OCI-LY7 (cell line): ENCODE results near the gene PEX3. TPM values are rescaled to one million over a fixed set of nuclear protein-coding genes. Genes with fewer than 3 reads are reported as not detected.

ENCODE experiments used
- BruUV-seq: library from RNA; stranded (reverse); fragments of 400-500 nt; replicated peaks from 2 replicates; lab custom pipeline; 2021; lab: Mats Ljungman, UMichigan
- CTCF ChIA-PET: fragments of 300-600 bp; sonication (Branson Sonifier 250); formaldehyde crosslinking; loops from one replicate; lab custom pipeline; 2022; ENCODE audit warnings: antibody characterized with exemption; ENCODE audit not compliant: unreplicated experiment; lab: Charles Lee
- POLR2A ChIA-PET: fragments of 300-600 bp; sonication (Branson Sonifier 250); formaldehyde crosslinking; loops from one replicate; lab custom pipeline; 2022; ENCODE audit warnings: antibody characterized with exemption; lab: Charles Lee
- DNase-seq: peaks from one replicate; pipeline ENCODE4 v3.0.0-alpha.2; 2015; ENCODE audit warnings: low spot score
- H2AFZ ChIP-seq: fragments of 200-600 bp; sonication (generic), shearing (Covaris generic); 2 replicates; pipeline ENCODE4 v1.6.1; 2014; ENCODE audit warnings: mild to moderate bottlenecking, antibody characterized with exemption, low read length, moderate library complexity
- H3K27ac ChIP-seq: fragments of 200-600 bp; sonication (generic); 2 replicates; pipeline ENCODE4 v1.5.1; 2014; ENCODE audit warnings: mixed run types, low read depth, mild to moderate bottlenecking, moderate library complexity, low read length, inconsistent platforms; ENCODE audit not compliant: poor library complexity, severe bottlenecking
- H3K36me3 ChIP-seq: fragments of 200-600 bp; sonication (generic); 2 replicates; pipeline ENCODE4 v1.6.1; 2014; ENCODE audit warnings: mild to moderate bottlenecking, antibody characterized with exemption, low read length, moderate library complexity, mixed read lengths; ENCODE audit not compliant: insufficient read depth
- H3K4me1 ChIP-seq: fragments of 200-600 bp; sonication (generic); 2 replicates; pipeline ENCODE4 v1.5.1; 2014; ENCODE audit warnings: mild to moderate bottlenecking, low read length; ENCODE audit not compliant: insufficient read depth, poor library complexity, severe bottlenecking
- H3K4me2 ChIP-seq: fragments of 200-600 bp; sonication (generic); 2 replicates; pipeline ENCODE4 v1.6.1; 2014; ENCODE audit warnings: mild to moderate bottlenecking, low read length
- H3K4me3 ChIP-seq: fragments of 200-600 bp; sonication (generic); 2 replicates; pipeline ENCODE4 v1.5.1; 2014; ENCODE audit warnings: mild to moderate bottlenecking, low read depth, low read length; ENCODE audit not compliant: poor library complexity, severe bottlenecking
- H3K79me2 ChIP-seq: fragments of 200-600 bp; sonication (generic); 2 replicates; pipeline ENCODE4 v1.6.1; 2016; ENCODE audit warnings: low read depth, mild to moderate bottlenecking, low read length, moderate library complexity, mixed read lengths; ENCODE audit not compliant: insufficient read depth
- H3K9me2 ChIP-seq: fragments of 200-600 bp; sonication (generic); 2 replicates; pipeline ENCODE4 v1.6.1; 2016; ENCODE audit warnings: mild to moderate bottlenecking, low read length, mixed read lengths; ENCODE audit not compliant: insufficient read depth
- H3K9me3 ChIP-seq: fragments of 200-600 bp; sonication (generic); 2 replicates; pipeline ENCODE4 v1.6.1; 2014; ENCODE audit warnings: mild to moderate bottlenecking, mixed run types, low read length, mixed read lengths
- H4K20me1 ChIP-seq: fragments of 200-600 bp; sonication (generic); 2 replicates; pipeline ENCODE4 v1.6.1; 2014; ENCODE audit warnings: mild to moderate bottlenecking, antibody characterized with exemption, low read length, moderate library complexity, mixed read lengths; ENCODE audit not compliant: insufficient read depth
- CTCF ChIP-seq: fragments of 200-600 bp; sonication (generic); conservative IDR thresholded peaks from 2 replicates; pipeline ENCODE4 v1.5.1; 2014; ENCODE audit warnings: mild to moderate bottlenecking, antibody characterized with exemption, low read length, moderate library complexity, mixed read lengths
- EZH2phosphoT487 ChIP-seq: fragments of 200-600 bp; sonication (generic); IDR thresholded peaks from 2 replicates; pipeline ENCODE4 v1.6.1; 2018; ENCODE audit warnings: low read depth, borderline replicate concordance, mild to moderate bottlenecking, mixed run types, antibody characterized with exemption, low read length, moderate library complexity, mixed read lengths
- intact Hi-C: fragments of 100-400 bp; cut with micrococcal nuclease; formaldehyde crosslinking; loops from one replicate; pipeline ENCODE4 v1.10.0; 2022; ENCODE audit not compliant: unreplicated experiment
- total RNA-seq, 2 experiments: library from RNA; depleted of rRNA in 1 of 2; stranded (reverse); fragments of >200 nt in 1 of 2; shearing (Covaris generic) in 1 of 2; gene quantifications; 2 replicates each; pipeline ENCODE4 v1.2.3, GENCODE V29; 2014 to 2022

The PEX3 gene
- total RNA-seq, 2 experiments from 2014 or later = 14.8 to 27.0 TPM

- intact Hi-C loops = no loop called here
- Histone ChIP-seq H4K20me1 (no peaks in the 10 kb centered on the region), H2AFZ (no peak overlapping the region), H3K79me2 (no peaks in the 10 kb centered on the region), H3K36me3 (no peaks in the 10 kb centered on the region), H3K4me3 (no peak overlapping the region), H3K9me3 (no peaks in the 10 kb centered on the region), H3K27ac (no peak overlapping the region), H3K4me1 (no peaks in the 10 kb centered on the region), H3K9me2 (no peaks in the 10 kb centered on the region), H3K4me2 (no peak overlapping the region)
- no peak for DNase-seq
- ChIA-PET CTCF (no interaction called here), POLR2A (no interaction called here)
- TF ChIP-seq CTCF (no peak), EZH2phosphoT487 (no peak)
- BruUV-seq = no TSS peak
Observed at GRCh38 chr6:143525356-143525755, 74.8 kb downstream of the PEX3 start.

GRCh38 chr6:143527677-143528076, 77.1 kb downstream of the PEX3 start:
- Histone ChIP-seq H3K9me3 (no peaks in the 10 kb centered on the region), H3K4me3 (no peak overlapping the region), H3K4me2 (no peak overlapping the region), H4K20me1 (no peaks in the 10 kb centered on the region), H3K36me3 (no peaks in the 10 kb centered on the region), H3K27ac (no peak overlapping the region), H3K79me2 (no peaks in the 10 kb centered on the region), H3K9me2 (no peaks in the 10 kb centered on the region), H3K4me1 (no peaks in the 10 kb centered on the region), H2AFZ (no peak overlapping the region)
- intact Hi-C loops = no loop called here
- TF ChIP-seq CTCF (no peak), EZH2phosphoT487 (no peak)
- POLR2A ChIA-PET = no interaction called here
- no peak for DNase-seq
- BruUV-seq = no TSS peak
- CTCF ChIA-PET = no interaction called here

GRCh38 chr6:143528164-143528811, 77.7 kb downstream of the PEX3 start:
- intact Hi-C loops = no loop called here
- no peak overlapping the region for H3K27ac ChIP-seq
- H3K4me2 ChIP-seq = no peak overlapping the region
- no TSS peak for BruUV-seq
- DNase-seq = no peak
- peak overlapping the region; percentile 87; the same call in 1 of the 2 replicates for H2AFZ ChIP-seq
- no peaks in the 10 kb centered on the region for H3K9me3 ChIP-seq
- no peak overlapping the region for H3K4me3 ChIP-seq
- CTCF ChIA-PET = no interaction called here
- TF ChIP-seq EZH2phosphoT487 (no peak), CTCF (no peak)
- no peaks in the 10 kb centered on the region for H3K79me2 ChIP-seq
- POLR2A ChIA-PET = interaction anchor here (0.8 kb wide), 1 partner anchor 10 kb away, joined by 3 read pairs; no protein-coding TSS in a partner anchor
- H4K20me1 ChIP-seq = no peaks in the 10 kb centered on the region
- no peaks in the 10 kb centered on the region for H3K36me3 ChIP-seq
- H3K4me1 ChIP-seq = no peaks in the 10 kb centered on the region
- H3K9me2 ChIP-seq = no peaks in the 10 kb centered on the region
